ENCODE measurements around the gene SLC22A12. TPM values are rescaled to one million over a fixed set of nuclear protein-coding genes. Genes with fewer than 3 reads are reported as not detected.

The SLC22A12 gene
- total RNA-seq, 1 donor from 2014 or later, result not detected

DNA sequence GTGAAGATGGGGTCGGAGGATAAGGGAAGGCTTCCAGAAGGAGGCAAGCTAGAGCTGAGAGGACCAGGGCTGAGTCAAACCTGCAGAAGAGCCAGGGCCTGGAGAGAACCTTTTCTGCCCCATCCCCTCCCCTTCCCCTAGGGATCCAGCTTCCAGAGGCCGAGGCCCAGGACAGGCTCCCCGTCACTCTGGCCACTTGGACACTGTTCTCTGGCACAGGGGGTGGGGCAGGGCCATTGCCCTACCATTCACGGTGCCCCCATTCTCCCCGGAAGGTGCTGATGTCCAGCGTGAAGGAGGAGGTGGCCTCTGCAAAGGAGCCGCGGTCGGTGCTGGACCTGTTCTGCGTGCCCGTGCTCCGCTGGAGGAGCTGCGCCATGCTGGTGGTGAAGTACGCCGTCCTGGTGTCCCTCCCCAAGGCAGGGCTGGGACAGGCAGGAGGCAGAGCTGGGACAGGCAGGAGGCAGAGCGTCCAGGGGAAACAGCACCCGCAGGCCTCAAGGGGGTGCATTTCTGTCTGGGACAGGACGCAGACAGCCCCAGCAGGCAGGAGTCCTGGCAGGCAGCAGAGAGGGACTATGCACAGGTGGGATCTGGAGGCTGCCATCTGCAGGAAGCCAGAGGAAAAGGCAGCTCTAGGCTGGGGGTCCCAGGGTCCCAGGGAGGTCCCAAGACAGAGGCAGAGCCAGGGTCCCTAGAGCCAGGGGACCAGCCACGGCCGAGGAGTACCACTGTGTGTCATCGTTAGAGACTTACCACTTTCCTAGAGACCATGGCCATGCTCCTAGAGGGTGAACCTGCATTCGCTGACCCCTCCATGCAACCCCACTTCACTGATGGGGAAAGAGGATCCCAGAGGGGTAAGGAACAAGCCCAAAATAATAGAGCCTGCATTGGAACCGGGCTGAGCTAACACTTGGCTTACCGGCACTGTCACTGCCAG, 25.8 kb upstream of the SLC22A12 start:
- TF ChIP-seq, protein P1, sequence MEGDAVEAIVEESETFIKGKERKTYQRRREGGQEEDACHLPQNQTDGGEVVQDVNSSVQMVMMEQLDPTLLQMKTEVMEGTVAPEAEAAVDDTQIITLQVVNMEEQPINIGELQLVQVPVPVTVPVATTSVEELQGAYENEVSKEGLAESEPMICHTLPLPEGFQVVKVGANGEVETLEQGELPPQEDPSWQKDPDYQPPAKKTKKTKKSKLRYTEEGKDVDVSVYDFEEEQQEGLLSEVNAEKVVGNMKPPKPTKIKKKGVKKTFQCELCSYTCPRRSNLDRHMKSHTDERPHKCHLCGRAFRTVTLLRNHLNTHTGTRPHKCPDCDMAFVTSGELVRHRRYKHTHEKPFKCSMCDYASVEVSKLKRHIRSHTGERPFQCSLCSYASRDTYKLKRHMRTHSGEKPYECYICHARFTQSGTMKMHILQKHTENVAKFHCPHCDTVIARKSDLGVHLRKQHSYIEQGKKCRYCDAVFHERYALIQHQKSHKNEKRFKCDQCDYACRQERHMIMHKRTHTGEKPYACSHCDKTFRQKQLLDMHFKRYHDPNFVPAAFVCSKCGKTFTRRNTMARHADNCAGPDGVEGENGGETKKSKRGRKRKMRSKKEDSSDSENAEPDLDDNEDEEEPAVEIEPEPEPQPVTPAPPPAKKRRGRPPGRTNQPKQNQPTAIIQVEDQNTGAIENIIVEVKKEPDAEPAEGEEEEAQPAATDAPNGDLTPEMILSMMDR (IDR thresholded peaks at IDR 0.05; ENCODE audit: insufficient read depth, low read length, severe bottlenecking), result no peak
- Histone ChIP-seq H3K36me3 (ENCODE audit: control insufficient read depth, insufficient read depth, low read length) (no peaks in the 10 kb centered on the region), H3K4me3 (ENCODE audit: low read depth, low read length) (no peak overlapping the region), H3K27me3 (ENCODE audit: control insufficient read depth, insufficient read depth, low read length) (peaks cover 2% of the 10 kb centered on the region)
- FAIRE-seq, result no peak
- DNase-seq (ENCODE audit: low read depth), result no peak

DNA sequence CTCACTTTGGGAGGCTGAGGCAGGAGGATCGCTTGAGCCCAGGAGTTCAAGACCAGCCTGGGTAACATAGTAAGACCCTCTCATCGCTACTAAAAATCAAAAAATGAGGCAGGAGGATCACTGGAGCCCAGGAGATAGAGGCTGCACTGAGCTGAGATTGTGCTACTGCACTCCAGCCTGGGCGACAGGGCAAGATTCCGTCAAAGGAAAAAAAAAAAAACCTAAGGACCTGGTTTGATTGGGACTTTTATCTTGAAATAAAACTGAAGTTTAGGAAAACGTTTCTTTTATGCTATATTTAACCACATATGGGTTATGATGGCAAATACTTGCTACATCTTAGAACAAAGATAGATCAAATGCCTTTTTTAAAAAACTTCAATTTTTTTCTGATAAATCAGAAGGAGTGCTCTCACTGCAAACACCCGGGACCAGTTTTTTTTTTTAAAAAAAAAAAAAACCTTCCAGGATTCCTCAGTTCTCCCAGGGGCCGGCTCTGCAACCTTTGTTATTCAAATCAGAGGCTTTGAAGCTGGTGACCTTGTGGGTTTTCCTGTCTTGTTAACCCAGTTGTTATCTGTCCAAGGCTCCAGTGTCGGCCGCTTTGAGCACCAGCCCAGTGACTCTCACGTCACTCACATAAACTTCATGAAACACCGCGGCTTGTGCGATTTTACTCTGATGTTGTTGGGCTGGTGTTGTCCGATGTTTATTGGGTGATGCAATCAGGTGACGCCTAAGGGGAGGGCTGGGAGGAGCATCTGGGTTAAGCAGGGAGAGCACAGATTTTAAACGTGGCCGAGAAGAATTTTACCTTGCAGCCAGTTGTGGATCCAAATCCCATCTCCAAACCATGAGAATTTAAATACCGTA, 24.7 kb upstream of the SLC22A12 start:
- FAIRE-seq (peak; percentile 75), DNase-seq (ENCODE audit: low read depth) (peak; percentile 87)
- H3K27me3 ChIP-seq (ENCODE audit: control insufficient read depth, insufficient read depth, low read length), result peaks cover 2% of the 10 kb centered on the region
- H3K4me3 ChIP-seq (ENCODE audit: low read depth, low read length), result no peak overlapping the region
- no peaks in the 10 kb centered on the region for H3K36me3 ChIP-seq (ENCODE audit: control insufficient read depth, insufficient read depth, low read length)
- TF ChIP-seq, protein P1 (IDR thresholded peaks at IDR 0.05; ENCODE audit: insufficient read depth, low read length, severe bottlenecking), result no peak

DNA sequence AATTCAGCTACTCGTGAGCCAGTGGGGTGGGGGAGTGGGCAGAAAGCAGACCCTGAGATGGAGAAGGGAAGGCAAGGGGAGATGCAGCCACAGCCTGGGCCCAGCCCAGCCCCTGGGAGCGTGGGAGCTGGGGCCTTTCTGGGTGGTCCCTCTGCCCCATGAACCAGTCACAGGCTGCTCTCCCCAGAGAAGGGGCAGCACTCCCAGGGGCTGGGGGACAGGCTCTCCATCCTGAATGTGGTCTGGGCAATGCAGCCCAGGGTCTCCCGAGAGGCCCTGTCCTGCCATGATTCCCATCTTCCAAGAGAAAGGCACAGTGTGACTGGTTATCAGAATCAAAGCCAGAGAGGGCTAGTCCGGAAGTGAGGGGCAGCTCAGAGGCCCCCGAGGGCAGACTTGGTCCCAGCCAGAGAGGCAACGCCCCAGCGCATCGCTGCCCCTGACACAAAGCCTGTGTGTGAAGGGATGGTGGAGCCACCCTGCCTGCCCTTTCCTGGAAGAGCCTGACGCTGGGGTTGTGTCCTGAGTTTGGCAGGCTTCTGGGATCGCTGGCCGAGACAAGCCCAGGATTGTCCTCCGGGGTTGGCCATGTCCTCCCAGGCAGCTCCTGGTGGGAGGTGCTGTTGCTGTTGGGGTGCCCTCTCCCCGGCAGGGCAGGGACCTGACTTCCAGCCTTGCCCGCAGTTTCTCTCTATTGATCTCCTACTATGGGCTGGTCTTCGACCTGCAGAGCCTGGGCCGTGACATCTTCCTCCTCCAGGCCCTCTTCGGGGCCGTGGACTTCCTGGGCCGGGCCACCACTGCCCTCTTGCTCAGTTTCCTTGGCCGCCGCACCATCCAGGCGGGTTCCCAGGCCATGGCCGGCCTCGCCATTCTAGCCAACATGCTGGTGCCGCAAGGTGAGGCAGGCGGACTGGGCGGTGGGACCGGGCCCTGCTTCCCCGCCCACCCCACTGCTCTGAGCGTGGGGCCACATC, 23.8 kb upstream of the SLC22A12 start:
- DNase-seq (ENCODE audit: low read depth) (no peak), FAIRE-seq (no peak)
- peaks cover 2% of the 10 kb centered on the region for H3K27me3 ChIP-seq (ENCODE audit: control insufficient read depth, insufficient read depth, low read length)
- TF ChIP-seq, protein P1 (IDR thresholded peaks at IDR 0.05; ENCODE audit: insufficient read depth, low read length, severe bottlenecking), result no peak
- no peaks in the 10 kb centered on the region for H3K36me3 ChIP-seq (ENCODE audit: control insufficient read depth, insufficient read depth, low read length)
- H3K4me3 ChIP-seq (ENCODE audit: low read depth, low read length), result no peak overlapping the region

DNA sequence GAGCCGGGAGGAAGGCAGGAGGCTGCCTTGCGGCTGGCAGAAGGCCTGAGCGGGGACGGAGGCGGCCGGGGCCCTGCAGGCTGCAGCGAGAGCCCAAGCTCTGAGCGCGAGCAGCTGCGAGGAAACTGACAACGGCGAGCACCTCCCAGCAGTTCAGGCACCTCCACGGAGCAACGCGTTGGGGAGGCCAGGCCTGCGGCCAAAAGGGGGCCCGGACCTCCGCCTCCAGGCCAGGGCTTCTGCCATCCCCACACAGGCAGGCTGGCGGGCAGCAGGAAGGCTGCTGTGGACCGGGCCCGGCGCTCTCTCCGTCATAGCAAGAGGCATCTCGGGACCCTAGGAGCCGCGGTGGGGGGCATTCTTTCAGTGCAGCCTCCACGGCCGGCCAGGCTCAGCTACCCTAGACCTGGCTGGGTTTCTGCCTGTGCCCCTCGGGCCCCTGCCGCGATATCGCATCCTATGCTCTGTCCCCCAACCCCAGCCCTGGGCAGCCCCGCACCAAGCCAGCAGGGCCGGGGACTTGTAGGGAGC, 22.9 kb upstream of the SLC22A12 start:
- no peak for DNase-seq (ENCODE audit: low read depth)
- Histone ChIP-seq H3K4me3 (ENCODE audit: low read depth, low read length) (no peak overlapping the region), H3K36me3 (ENCODE audit: control insufficient read depth, insufficient read depth, low read length) (no peaks in the 10 kb centered on the region), H3K27me3 (ENCODE audit: control insufficient read depth, insufficient read depth, low read length) (peaks cover 2% of the 10 kb centered on the region)
- no peak for FAIRE-seq
- TF ChIP-seq, protein P1 (IDR thresholded peaks at IDR 0.05; ENCODE audit: insufficient read depth, low read length, severe bottlenecking), result no peak

DNA sequence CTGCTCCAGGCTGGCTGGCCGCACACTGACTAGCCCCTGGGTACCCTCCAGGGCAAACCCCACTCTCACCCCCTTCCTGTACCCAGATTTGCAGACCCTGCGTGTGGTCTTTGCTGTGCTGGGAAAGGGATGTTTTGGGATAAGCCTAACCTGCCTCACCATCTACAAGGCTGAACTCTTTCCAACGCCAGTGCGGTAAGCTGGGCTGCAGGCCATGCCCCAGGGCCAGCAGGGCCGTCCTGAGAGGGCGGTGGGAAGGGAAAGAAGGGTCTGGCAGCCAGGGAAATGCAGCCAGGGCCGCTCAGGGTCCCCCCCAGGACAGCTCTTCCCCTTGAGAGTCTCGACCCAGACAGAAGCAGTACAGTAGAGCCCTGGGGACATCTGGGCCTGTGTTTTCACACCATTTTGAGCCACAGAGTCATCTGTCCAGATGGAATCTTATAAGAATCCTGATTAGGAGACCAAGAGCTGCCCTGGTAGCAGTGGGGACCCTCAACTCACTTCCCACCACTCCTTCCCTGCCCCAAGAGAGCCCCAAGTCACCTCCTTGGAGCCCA, 22.4 kb upstream of the SLC22A12 start:
- Histone ChIP-seq H3K27me3 (ENCODE audit: control insufficient read depth, insufficient read depth, low read length) (peaks cover 2% of the 10 kb centered on the region), H3K36me3 (ENCODE audit: control insufficient read depth, insufficient read depth, low read length) (no peaks in the 10 kb centered on the region), H3K4me3 (ENCODE audit: low read depth, low read length) (no peak overlapping the region)
- DNase-seq (ENCODE audit: low read depth) (no peak), FAIRE-seq (no peak)
- TF ChIP-seq, protein P1 (IDR thresholded peaks at IDR 0.05; ENCODE audit: insufficient read depth, low read length, severe bottlenecking), result no peak
